NCI-H1436 treated with DMSO at 0.1 percent for 48 hours (cell line): ENCODE data around the gene MEX3C.

Experiments
- DNase-seq: peaks from one replicate; lab custom pipeline; 2025; lab: John Stamatoyannopoulos, UW

Gene MEX3C

GRCh38 chr18:51197661-51198424, at the start of gene MEX3C:
Gene MEX3C, minus strand, starts transcription at chr18:51197681. Its CDS starts 361 bp downstream, at chr18:51197320.
- DNase-seq = peak; percentile 96

- no peak for DNase-seq
These were observed 43.7 kb upstream of the MEX3C start for GRCh38 chr18:51241226-51241625.

DNA sequence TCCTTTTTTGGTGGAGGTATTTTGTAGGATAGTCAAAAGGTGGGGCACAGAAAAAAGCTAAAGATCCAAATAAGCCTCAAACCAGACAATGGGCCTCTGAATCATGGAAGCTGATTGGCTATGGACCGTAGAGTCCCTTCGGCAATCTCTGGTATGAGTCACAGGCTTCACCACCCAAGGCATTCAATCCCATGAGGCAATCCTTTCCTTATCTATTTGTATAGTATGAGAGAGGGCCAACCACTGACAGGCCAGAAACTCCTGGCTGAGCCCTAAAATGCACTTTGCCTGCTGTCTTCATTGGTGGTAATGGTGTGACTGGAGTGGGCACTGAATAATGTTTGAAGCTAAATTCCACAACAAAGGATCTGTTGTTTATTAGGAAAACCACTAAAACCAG, 38.7 kb upstream of the MEX3C start:
- no peak for DNase-seq

DNA sequence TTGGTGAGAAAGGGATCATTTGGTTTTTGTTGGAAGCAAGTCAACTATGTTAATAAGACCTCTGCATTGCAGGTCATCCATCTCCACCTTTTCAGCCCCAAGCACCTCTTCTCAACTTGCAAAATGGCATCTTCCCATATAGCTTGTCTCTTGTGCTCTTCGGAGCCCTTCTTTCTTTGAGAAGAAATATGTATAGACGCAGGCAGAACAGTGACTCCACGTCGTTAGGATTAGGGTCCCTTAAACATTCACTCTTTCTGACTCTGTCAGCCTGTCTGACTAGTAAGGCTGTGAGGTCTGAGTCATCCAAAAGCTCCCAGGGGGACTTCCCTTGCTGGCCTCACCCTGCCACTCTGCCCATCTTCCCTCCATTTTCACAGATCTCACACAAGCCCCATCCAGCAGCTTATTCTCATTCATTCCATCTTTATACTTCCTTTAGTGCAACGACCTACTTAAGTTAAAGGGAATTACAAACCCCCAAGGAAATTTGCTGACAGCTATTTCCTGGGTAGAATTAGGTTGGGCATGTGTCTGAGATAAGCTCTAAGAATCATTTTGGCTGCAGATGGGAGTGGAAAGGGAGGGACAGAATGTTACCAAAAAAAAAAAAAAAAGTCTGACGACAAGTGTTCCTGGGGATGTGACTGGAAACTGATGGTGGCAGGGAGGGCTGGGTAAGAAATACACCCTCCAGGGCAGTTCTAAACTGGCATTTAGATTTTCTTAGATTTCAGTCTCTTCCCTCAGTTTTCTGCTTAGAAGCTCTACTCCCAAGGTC, 37.7 kb upstream of the MEX3C start:
- no peak for DNase-seq

DNA sequence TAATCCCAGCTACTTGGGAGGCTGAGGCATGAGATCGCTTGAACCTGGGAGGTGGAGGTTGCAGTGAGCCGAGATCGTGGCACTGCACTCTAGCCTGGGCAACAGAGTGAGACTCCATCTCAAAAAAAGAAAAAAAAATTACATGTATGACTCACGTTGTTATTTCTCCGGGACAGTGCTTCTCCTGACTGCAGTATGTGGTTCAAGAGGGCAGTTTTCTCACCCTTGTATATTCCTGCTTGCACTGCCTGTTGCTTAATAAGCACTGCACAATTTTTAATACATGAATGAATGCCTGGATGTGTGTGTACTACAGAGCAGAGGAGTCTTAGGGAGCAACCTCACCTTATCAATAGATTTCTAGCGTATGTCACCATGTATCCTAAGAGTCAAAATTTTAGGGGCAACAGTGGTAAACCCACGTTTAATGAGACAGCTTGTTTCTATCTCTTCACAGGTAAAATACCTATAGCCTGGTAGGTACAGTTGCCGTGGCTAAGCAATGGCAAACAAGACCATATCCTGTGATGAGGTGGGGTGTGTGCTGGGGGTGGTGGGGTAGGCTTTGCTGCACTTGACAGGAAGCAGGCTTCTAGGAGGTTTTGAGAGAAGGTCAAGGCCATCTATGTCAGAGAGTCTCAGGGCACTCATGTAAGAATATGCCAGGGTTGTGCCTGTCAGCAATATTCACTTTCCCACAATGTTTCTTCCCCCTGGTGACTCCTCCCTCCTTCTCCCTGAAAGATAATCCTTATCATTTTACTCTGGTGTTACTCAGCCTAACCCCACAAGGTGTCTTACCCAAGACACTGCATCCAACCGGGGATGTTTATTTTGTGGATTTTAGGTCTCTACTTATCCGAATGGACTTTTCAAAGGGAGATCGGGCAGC, 36.9 kb upstream of the MEX3C start:
- DNase-seq = no peak

DNA sequence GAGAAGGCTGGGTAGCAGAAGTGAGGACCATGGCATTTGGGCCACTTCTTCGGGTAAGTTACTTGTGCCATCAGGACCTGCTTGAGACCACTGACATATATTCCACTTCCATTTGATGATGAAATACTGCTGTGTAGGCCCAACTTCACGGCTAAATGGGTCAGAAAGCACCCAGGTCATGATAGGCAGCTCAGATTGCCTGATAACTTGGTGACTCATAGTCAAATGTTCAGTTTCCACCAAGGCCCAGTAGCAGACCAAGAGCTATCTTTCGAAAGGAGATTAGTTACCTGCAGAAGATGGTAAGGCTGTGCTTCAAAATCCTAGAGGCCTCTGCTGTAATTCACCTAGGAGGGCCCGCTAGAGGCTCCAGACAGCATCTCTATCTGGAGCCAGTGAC, 31.8 kb upstream of the MEX3C start:
- no peak for DNase-seq

GRCh38 chr18:51227660-51228059, 30.2 kb upstream of the MEX3C start:
- DNase-seq = no peak

DNA sequence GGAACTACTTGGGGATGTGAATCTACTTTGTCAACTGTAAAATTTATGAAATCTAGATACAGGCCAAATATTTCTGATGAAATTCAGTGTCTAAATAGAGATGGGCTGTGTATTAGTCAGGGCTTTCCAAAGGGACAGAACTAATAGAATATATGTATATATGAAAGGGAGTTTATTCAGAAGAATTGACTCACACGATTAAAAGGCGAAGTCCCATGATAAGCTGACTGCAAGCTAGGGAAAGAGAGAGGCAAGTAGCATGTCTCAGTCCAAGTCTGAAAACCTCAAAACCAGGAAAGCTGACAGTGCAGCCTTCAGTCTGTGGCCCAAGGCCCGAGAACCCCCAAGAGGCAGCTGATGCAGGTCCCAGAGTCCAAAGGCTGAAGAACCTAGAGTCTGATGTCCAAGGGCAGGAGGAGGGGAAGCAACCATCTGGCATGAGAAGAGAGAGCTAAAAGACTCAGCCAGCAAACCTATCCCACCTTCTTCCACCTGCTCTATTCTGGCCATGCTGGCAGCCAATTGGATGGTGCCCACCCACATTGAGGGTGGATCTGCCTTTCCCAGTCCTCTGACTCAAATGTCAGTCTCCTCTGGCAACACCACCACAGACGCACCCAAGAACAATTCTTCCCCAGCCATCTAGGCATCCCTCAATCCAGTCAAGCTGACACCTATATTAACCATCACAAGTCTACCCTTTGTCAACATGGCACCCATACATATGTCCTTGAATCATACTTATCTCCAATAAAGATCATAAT, 29.3 kb upstream of the MEX3C start:
- no peak for DNase-seq

DNA sequence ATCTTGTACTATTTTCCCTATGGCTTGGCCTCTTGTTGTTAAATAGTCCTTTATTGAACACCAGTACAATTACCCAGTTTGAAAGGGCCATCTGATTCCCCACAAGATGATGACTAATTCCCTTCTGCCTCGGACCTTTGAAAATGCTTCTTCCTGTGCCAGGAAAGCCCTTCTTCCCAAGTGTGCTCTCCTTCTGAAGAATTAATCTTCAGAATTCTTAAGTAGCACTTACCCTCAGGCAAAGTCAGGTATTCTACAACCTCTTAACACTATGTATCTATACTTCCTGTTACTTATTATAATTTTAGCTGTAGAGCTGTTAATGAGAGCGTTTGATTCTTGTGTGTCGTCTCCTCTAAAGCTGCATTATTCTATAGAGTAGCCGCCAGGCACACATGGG, 28.6 kb upstream of the MEX3C start:
- no peak for DNase-seq

DNA sequence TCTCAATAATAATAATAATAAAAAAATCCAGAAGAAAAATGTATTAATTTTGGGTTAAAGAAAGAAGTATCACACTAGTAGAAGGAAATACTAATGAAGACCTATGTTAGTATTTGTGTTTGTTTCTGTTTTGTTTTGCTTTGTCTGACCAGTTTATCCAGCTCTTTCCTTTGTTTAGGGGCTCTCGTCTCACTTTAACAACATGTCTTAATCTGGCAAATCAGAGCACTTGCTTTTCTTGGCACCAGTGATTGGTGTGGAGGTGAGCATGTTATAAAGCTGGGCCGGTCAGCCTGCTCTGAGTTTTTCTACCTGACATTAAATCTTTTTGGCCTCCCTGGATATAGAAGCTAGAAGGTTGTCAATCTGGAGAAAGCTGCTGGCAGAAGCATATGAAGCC, 15.1 kb upstream of the MEX3C start:
- DNase-seq = no peak

DNA sequence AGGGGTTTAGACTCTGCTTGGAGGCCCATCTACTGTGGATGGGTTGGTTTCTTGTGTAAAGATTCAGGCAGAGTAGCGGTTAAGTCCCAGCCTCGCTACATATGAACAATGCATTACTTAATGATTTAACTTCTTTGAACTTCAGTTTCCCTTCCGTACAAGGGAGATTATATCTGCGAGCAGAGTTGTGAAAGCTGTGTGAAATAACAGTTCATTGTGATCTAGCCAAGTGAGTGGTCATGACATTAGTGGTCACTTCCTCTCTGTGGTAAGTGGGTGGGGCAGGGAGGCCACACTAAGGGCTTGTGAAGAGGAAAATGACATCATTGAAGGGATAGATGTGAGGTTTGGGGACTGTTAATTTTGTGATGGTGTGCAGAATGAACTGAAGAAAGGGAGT, 14.1 kb upstream of the MEX3C start:
- DNase-seq = no peak

DNA sequence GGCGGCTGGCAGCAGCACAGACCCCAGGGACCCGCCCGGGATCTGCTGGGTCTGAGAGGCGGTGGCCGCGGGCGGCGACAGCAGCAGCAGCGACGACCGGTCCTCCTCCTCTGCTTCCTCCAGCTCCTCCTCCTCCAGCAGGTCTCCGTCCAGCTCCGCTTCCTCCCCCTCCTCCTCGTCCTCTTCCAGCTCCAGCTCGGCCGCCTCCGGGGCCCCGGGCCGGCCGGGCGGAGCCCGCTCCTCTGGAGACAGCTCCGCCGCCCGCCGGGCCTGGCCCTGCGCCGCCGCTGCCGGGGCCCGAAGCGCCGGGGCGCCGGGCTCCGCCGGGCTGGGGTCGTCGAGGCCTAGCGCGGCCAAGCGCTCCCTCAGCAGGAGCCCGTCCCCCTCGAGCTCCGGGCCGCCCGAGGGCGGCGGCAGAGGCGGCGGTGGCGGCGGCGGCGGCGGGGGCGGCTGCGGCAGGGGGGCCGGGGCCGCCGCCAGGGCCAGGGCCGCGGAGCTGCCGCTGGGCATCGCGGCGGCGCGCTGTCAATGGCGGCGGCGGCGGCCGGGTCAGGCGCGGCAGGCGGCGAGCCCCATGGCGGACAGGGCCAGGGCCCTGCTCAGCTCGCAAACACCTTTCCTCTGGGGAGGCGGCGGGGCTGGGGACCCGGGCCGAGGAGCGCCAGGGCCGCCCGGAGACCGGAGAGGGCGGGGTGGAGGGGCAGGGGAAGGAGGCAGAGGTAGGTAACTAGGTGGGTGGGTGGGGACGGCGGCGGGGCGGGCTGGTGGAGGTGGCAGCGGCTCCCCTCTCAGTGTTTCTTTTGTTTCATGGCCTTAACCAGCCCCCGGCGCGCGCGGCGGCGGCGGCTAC, 445 bp downstream of the MEX3C start:
- DNase-seq = no peak

- no peak for DNase-seq
These were observed 1.2 kb downstream of the MEX3C start for GRCh38 chr18:51196118-51196810.

- no peak for DNase-seq
These were observed 1.9 kb downstream of the MEX3C start for GRCh38 chr18:51195451-51196117.

GRCh38 chr18:51195086-51195450, 2.4 kb downstream of the MEX3C start:
- no peak for DNase-seq

DNA sequence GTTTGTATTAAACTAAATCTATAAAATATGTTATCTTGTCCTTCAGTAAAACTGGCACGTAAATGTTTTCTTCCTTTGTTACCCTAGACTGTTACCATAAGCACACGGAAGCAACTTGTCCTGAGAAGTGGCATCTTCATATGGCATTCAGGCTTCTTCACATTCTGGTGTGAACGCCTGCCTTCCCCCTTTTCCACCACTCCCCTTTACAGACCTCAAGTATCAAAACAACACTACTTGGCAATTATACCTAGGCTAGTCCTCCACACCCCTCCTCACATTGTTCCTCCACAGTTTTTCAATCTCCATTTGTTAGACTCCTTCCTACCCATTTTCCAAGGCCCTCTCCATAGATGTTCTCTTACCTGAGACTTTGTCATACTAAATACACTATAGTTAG, 2.9 kb downstream of the MEX3C start:
- DNase-seq = no peak

GRCh38 chr18:51193621-51194287, 3.7 kb downstream of the MEX3C start:
- no peak for DNase-seq

DNA sequence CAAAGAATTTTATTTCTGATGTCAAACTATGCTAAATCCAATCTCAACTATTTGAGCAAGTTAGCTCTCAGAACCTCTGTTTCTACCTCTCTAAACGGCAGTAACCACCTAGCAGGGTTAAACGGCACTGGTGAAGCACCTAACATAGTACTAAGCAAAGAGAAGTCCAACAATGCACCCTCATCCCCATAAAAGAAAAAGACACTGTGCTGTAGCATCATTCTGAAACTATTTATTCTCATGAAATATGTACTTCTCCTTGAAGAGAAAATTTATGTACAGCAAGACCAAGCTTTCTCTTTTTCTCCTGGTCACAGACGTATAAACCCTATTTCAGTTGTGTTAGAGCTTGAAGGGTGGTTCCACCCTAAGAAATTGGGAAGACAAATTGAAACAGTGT, 4.8 kb downstream of the MEX3C start:
- DNase-seq = no peak

- DNase-seq = no peak
These were observed 5.5 kb downstream of the MEX3C start for GRCh38 chr18:51192026-51192425.
